MM.1S (cell line): ENCODE data around the gene CLASP1.

ENCODE experiments used
- DNase-seq: peaks from one replicate; pipeline ENCODE4 v3.0.0-alpha.2; 2015
- H2AFZ ChIP-seq: fragments of 300-600 bp; sonication (generic); 2 replicates; pipeline ENCODE4 v1.6.0; 2016; ENCODE audit warnings: antibody characterized with exemption, low read length
- H3F3A ChIP-seq: fragments of 300-600 bp; sonication (generic); 2 replicates; pipeline ENCODE4 v1.6.1; 2016; ENCODE audit warnings: mild to moderate bottlenecking, antibody characterized with exemption, low read length, moderate library complexity, mixed read lengths; ENCODE audit not compliant: insufficient read depth
- H3K27ac ChIP-seq: fragments of 300-600 bp; sonication (generic); 2 replicates; pipeline ENCODE4 v1.5.1; 2016; ENCODE audit warnings: mild to moderate bottlenecking, low read length
- H3K27me3 ChIP-seq: fragments of 300-600 bp; sonication (generic); replicated peaks from 2 replicates; pipeline ENCODE4 v1.6.0; 2016; ENCODE audit warnings: low read length; ENCODE audit not compliant: insufficient read depth
- H3K36me3 ChIP-seq: fragments of 300-600 bp; sonication (generic); replicated peaks from 2 replicates; pipeline ENCODE4 v1.6.1; 2016; ENCODE audit warnings: mild to moderate bottlenecking, low read length, mixed read lengths; ENCODE audit not compliant: insufficient read depth
- H3K4me1 ChIP-seq: fragments of 300-600 bp; sonication (generic); 2 replicates; pipeline ENCODE4 v1.6.1; 2016; ENCODE audit warnings: low read length, mixed read lengths
- H3K4me2 ChIP-seq: fragments of 300-600 bp; sonication (generic); 2 replicates; pipeline ENCODE4 v1.6.0; 2016; ENCODE audit warnings: low read depth, low read length
- H3K4me3 ChIP-seq: fragments of 300-600 bp; sonication (generic); 2 replicates; pipeline ENCODE4 v1.5.1; 2016; ENCODE audit warnings: low read length, mixed read lengths
- H3K79me2 ChIP-seq: fragments of 300-600 bp; sonication (generic); 2 replicates; pipeline ENCODE4 v1.6.1; 2016; ENCODE audit warnings: mixed run types, low read length, mixed read lengths
- H3K9ac ChIP-seq: fragments of 300-600 bp; sonication (generic); 2 replicates; pipeline ENCODE4 v1.6.1; 2016; ENCODE audit warnings: low read length, mixed read lengths
- H3K9me2 ChIP-seq: fragments of 300-600 bp; sonication (generic); replicated peaks from 2 replicates; pipeline ENCODE4 v1.6.1; 2016; ENCODE audit warnings: mild to moderate bottlenecking, low read length, mixed read lengths; ENCODE audit not compliant: insufficient read depth
- H3K9me3 ChIP-seq: fragments of 300-600 bp; sonication (generic); replicated peaks from 2 replicates; pipeline ENCODE4 v1.6.1; 2016; ENCODE audit warnings: mild to moderate bottlenecking, low read length, mixed read lengths; ENCODE audit not compliant: insufficient read depth
- H4K20me1 ChIP-seq: fragments of 300-600 bp; sonication (generic); 2 replicates; pipeline ENCODE4 v1.6.1; 2016; ENCODE audit warnings: mild to moderate bottlenecking, low read length, moderate library complexity, mixed read lengths; ENCODE audit not compliant: insufficient read depth
- CTCF ChIP-seq: fragments of 300-600 bp; sonication (generic); IDR thresholded peaks from 2 replicates; pipeline ENCODE4 v1.5.1; 2016; ENCODE audit warnings: antibody characterized with exemption, low read length, mixed read lengths
- EZH2 ChIP-seq: fragments of 300-600 bp; sonication (generic); optimal IDR thresholded peaks from 2 replicates; pipeline ENCODE3; 2017; ENCODE audit warnings: low read depth, mild to moderate bottlenecking, antibody characterized with exemption, low read length, mixed read lengths
- EZH2phosphoT487 ChIP-seq: fragments of 300-600 bp; sonication (generic); IDR thresholded peaks from 2 replicates; pipeline ENCODE4 v1.6.1; 2018; ENCODE audit warnings: antibody characterized with exemption, low read length

CLASP1 gene

GRCh38 chr2:121498731-121499130, 150.5 kb downstream of the CLASP1 start:
- Histone ChIP-seq H3K4me3 (no peak overlapping the region), H3K4me2 (no peak overlapping the region), H4K20me1 (no peaks in the 10 kb centered on the region; the same call in 1 of the 2 replicates)

GRCh38 chr2:121492409-121492808, 156.9 kb downstream of the CLASP1 start:
- Histone ChIP-seq H3K27ac (no peak overlapping the region), H4K20me1 (no peaks in the 10 kb centered on the region), H3K27me3 (no peaks in the 10 kb centered on the region)

More at GRCh38 chr2:121498731-121499130, 150.5 kb downstream of the CLASP1 start:
- no peaks in the 10 kb centered on the region for H3K9me3 ChIP-seq
- peaks cover 10% of the 10 kb centered on the region; the same call in 1 of the 2 replicates for H3K79me2 ChIP-seq
- no peak for TF ChIP-seq EZH2phosphoT487
- TF ChIP-seq EZH2, result no peak
- TF ChIP-seq CTCF, result no peak
- no peak overlapping the region for H3K9ac ChIP-seq
- no peaks in the 10 kb centered on the region for H3K4me1 ChIP-seq
- no peaks in the 10 kb centered on the region for H3K9me2 ChIP-seq
- DNase-seq, result no peak
- H3K27ac ChIP-seq, result no peak overlapping the region
- no peaks in the 10 kb centered on the region for H3F3A ChIP-seq
- 0 out of 2 replicates have a peak, but pooled peaks cover 6% of the 10 kb centered on the region for H3K36me3 ChIP-seq
- H2AFZ ChIP-seq, result no peak overlapping the region
- no peaks in the 10 kb centered on the region for H3K27me3 ChIP-seq

GRCh38 chr2:121491518-121491917, 157.7 kb downstream of the CLASP1 start:
- DNase-seq, result no peak
- Histone ChIP-seq H3K9me3 (no peaks in the 10 kb centered on the region), H3K79me2 (peaks cover 21% of the 10 kb centered on the region), H4K20me1 (no peaks in the 10 kb centered on the region), H3K4me2 (no peak overlapping the region), H3K27ac (no peak overlapping the region), H3K27me3 (no peaks in the 10 kb centered on the region), H3F3A (no peaks in the 10 kb centered on the region), H3K9me2 (no peaks in the 10 kb centered on the region), H3K36me3 (no peaks in the 10 kb centered on the region), H3K9ac (no peak overlapping the region), H3K4me1 (peaks cover 7% of the 10 kb centered on the region; the same call in 1 of the 2 replicates), H3K4me3 (no peak overlapping the region), H2AFZ (no peak overlapping the region)
- TF ChIP-seq EZH2phosphoT487 (no peak), CTCF (no peak), EZH2 (no peak)

More at GRCh38 chr2:121492409-121492808, 156.9 kb downstream of the CLASP1 start:
- H3K9me2 ChIP-seq, result no peaks in the 10 kb centered on the region
- H3F3A ChIP-seq, result no peaks in the 10 kb centered on the region
- no peak overlapping the region for H2AFZ ChIP-seq
- H3K36me3 ChIP-seq, result no peaks in the 10 kb centered on the region
- H3K79me2 ChIP-seq, result peaks cover 16% of the 10 kb centered on the region
- no peak overlapping the region for H3K4me2 ChIP-seq
- H3K9me3 ChIP-seq, result no peaks in the 10 kb centered on the region
- DNase-seq, result no peak
- H3K4me1 ChIP-seq, result peaks cover 7% of the 10 kb centered on the region; the same call in 1 of the 2 replicates
- no peak overlapping the region for H3K9ac ChIP-seq
- TF ChIP-seq CTCF (no peak), EZH2 (no peak), EZH2phosphoT487 (no peak)
- no peak overlapping the region for H3K4me3 ChIP-seq
